HUES6 (cell line): ENCODE data around the gene POF1B.
"Not testable (repeated sequence)": the region's sequence is repeated elsewhere in the genome, so short reads cannot be mapped to it uniquely, and the experiment has no call there.

Experiments used
- H3K27ac ChIP-seq: 2 replicates; pipeline ENCODE4 v1.7.0; 2013; ENCODE audit warnings: low read depth, mild to moderate bottlenecking, low read length, inconsistent platforms
- H3K27me3 ChIP-seq: 2 replicates; pipeline ENCODE4 v1.6.1; 2013; ENCODE audit warnings: low read length; ENCODE audit not compliant: control insufficient read depth, insufficient read depth
- H3K36me3 ChIP-seq: 2 replicates; pipeline ENCODE4 v1.6.1; 2013; ENCODE audit warnings: low read length; ENCODE audit not compliant: control insufficient read depth, insufficient read depth
- H3K4me1 ChIP-seq: 2 replicates; pipeline ENCODE4 v1.6.1; 2013; ENCODE audit warnings: low read length; ENCODE audit not compliant: control insufficient read depth, insufficient read depth
- H3K4me3 ChIP-seq: 2 replicates; pipeline ENCODE4 v1.5.1; 2013; ENCODE audit warnings: low read depth, low read length
- H3K9ac ChIP-seq: one replicate; pipeline ENCODE4 v1.6.1; 2013; ENCODE audit warnings: mild to moderate bottlenecking, low read length
- H3K9me3 ChIP-seq: 2 replicates; pipeline ENCODE4 v1.6.1; 2013; ENCODE audit warnings: low read depth, low read length; ENCODE audit not compliant: control insufficient read depth, insufficient read depth

The POF1B gene

GRCh38 chrX:85345523-85345922 lies 33.9 kb downstream of the POF1B start:
- Histone ChIP-seq H3K4me1 (no peaks in the 10 kb centered on the region), H3K36me3 (no peaks in the 10 kb centered on the region), H3K9me3 (no peaks in the 10 kb centered on the region), H3K27me3 (no peaks in the 10 kb centered on the region; the same call in 1 of the 2 replicates), H3K9ac (no peak overlapping the region), H3K27ac (no peak overlapping the region), H3K4me3 (no peak overlapping the region)

GRCh38 chrX:85327060-85327333 lies 52.5 kb downstream of the POF1B start:
- no peak overlapping the region for H3K27ac ChIP-seq
- H3K36me3 ChIP-seq = no peaks in the 10 kb centered on the region
- no peaks in the 10 kb centered on the region for H3K27me3 ChIP-seq
- H3K4me1 ChIP-seq = no peaks in the 10 kb centered on the region
- no peak overlapping the region for H3K9ac ChIP-seq
- no peak overlapping the region for H3K4me3 ChIP-seq
- no peaks in the 10 kb centered on the region for H3K9me3 ChIP-seq

GRCh38 chrX:85326234-85327059 lies 53.0 kb downstream of the POF1B start:
- no peaks in the 10 kb centered on the region for H3K27me3 ChIP-seq
- no peak overlapping the region for H3K27ac ChIP-seq
- H3K9ac ChIP-seq = no peak overlapping the region
- H3K36me3 ChIP-seq = no peaks in the 10 kb centered on the region
- H3K4me1 ChIP-seq = no peaks in the 10 kb centered on the region
- no peaks in the 10 kb centered on the region for H3K9me3 ChIP-seq
- H3K4me3 ChIP-seq = no peak overlapping the region

GRCh38 chrX:85311348-85311747 lies 68.1 kb downstream of the POF1B start:
- H3K4me3 ChIP-seq, H3K27me3 ChIP-seq, H3K9ac ChIP-seq, H3K4me1 ChIP-seq, H3K27ac ChIP-seq, H3K36me3 ChIP-seq, H3K9me3 ChIP-seq: not testable (repeated sequence)

- Histone ChIP-seq H3K9me3 (no peaks in the 10 kb centered on the region), H3K4me3 (no peak overlapping the region), H3K36me3 (no peaks in the 10 kb centered on the region), H3K4me1 (no peaks in the 10 kb centered on the region), H3K27me3 (no peaks in the 10 kb centered on the region; the same call in 1 of the 2 replicates), H3K27ac (no peak overlapping the region), H3K9ac (no peak overlapping the region)
Observed at GRCh38 chrX:85309717-85310116, 69.7 kb downstream of the POF1B start.

- Histone ChIP-seq H3K9ac (no peak overlapping the region), H3K9me3 (no peaks in the 10 kb centered on the region), H3K36me3 (no peaks in the 10 kb centered on the region), H3K27me3 (no peaks in the 10 kb centered on the region; the same call in 1 of the 2 replicates), H3K4me1 (no peaks in the 10 kb centered on the region), H3K27ac (no peak overlapping the region), H3K4me3 (no peak overlapping the region)
Observed at GRCh38 chrX:85303544-85303943, 75.9 kb downstream of the POF1B start.

- no peak overlapping the region for H3K4me3 ChIP-seq
- no peaks in the 10 kb centered on the region for H3K27me3 ChIP-seq
- no peaks in the 10 kb centered on the region for H3K4me1 ChIP-seq
- no peaks in the 10 kb centered on the region for H3K9me3 ChIP-seq
- no peak overlapping the region for H3K27ac ChIP-seq
- no peaks in the 10 kb centered on the region for H3K36me3 ChIP-seq
- H3K9ac ChIP-seq = no peak overlapping the region
Observed at GRCh38 chrX:85288992-85289723, 90.3 kb downstream of the POF1B start.

- H3K4me3 ChIP-seq, H3K36me3 ChIP-seq, H3K9me3 ChIP-seq, H3K27me3 ChIP-seq, H3K4me1 ChIP-seq, H3K9ac ChIP-seq, H3K27ac ChIP-seq: not testable (repeated sequence)
Observed at GRCh38 chrX:85285286-85285685, 94.2 kb downstream of the POF1B start.

- peak overlapping the region; percentile 99 for H3K4me3 ChIP-seq
- 0 out of 2 replicates have a peak, but pooled peaks cover 12% of the 10 kb centered on the region for H3K4me1 ChIP-seq
- H3K27me3 ChIP-seq = no peaks in the 10 kb centered on the region; the same call in 1 of the 2 replicates
- H3K9me3 ChIP-seq = no peaks in the 10 kb centered on the region
- H3K27ac ChIP-seq = peak overlapping the region; percentile 86
- peak overlapping the region; percentile 100 for H3K9ac ChIP-seq
- H3K36me3 ChIP-seq = peaks cover 22% of the 10 kb centered on the region
Observed at GRCh38 chrX:85244450-85245211, 134.8 kb downstream of the POF1B start.

GRCh38 chrX:85243761-85244449 lies 135.6 kb downstream of the POF1B start, which contains the start of the genes SATL1 and ZNF711:
SATL1 (minus strand) TSS chrX:85243779; CDS start chrX:85108968, 134,811 bp downstream.
ZNF711 (plus strand) TSS chrX:85243991; CDS start chrX:85247573, 3,582 bp downstream.
- H3K4me1 ChIP-seq = 0 out of 2 replicates have a peak, but pooled peaks cover 12% of the 10 kb centered on the region
- H3K27me3 ChIP-seq = no peaks in the 10 kb centered on the region; the same call in 1 of the 2 replicates
- H3K27ac ChIP-seq = peak within 1 kb of the TSS; percentile 86
- no peaks in the 10 kb centered on the region for H3K9me3 ChIP-seq
- H3K4me3 ChIP-seq = peak within 1 kb of the TSS; percentile 99
- peaks cover 19% of the 10 kb centered on the region for H3K36me3 ChIP-seq
- peak within 1 kb of the TSS; percentile 100 for H3K9ac ChIP-seq
